ENCODE data around the gene LY9. TPM values are rescaled to one million over a fixed set of nuclear protein-coding genes. Genes with fewer than 3 reads are reported as not detected.

The LY9 gene
- polyA plus RNA-seq, 1 of the 3 experiments (the other 2 are of a cell fraction): not detected

GRCh38 chr1:160862203-160863060 is 66.5 kb downstream of the LY9 start, which contains the start of gene CD244:
Gene CD244, minus strand, starts transcription at chr1:160862887. Its CDS starts 210 bp downstream, at chr1:160862677.
- DNase-seq: no peak
- Histone ChIP-seq H3K4me2 (no peak within 1 kb of the TSS), H3F3A (replicated peaks; ENCODE audit: insufficient read depth) (no peaks in the 10 kb centered on the region), H3K9me2 (no peaks in the 10 kb centered on the region), H4K20me1 (ENCODE audit: insufficient read depth) (no peaks in the 10 kb centered on the region), H3K9me3 (no peaks in the 10 kb centered on the region), H3K27ac (ENCODE audit: low read depth in 2 of 2, low read length in 1 of 2) (no peak within 1 kb of the TSS), H3K9ac (no peak within 1 kb of the TSS), H3K79me2 (ENCODE audit: insufficient read depth) (no peaks in the 10 kb centered on the region), H3K27me3 (ENCODE audit: insufficient read depth) (no peaks in the 10 kb centered on the region; the same call in 1 of the 2 replicates), H3K36me3 (replicated peaks in 1 of 2; ENCODE audit: control insufficient read depth in 1 of 2, insufficient read depth in 2 of 2, low read length in 1 of 2) (no peaks in the 10 kb centered on the region), H2AFZ (ENCODE audit: low read depth) (no peak within 1 kb of the TSS), H3K4me3 (ENCODE audit: low read depth in 2 of 2, low read length in 1 of 2) (no peak within 1 kb of the TSS), H3K4me1 (ENCODE audit: control insufficient read depth in 1 of 2, insufficient read depth in 2 of 2, low read depth in 1 of 2, low read length in 1 of 2) (no peaks in the 10 kb centered on the region)
- ChIA-PET POLR2A (no interaction called here), CTCF (no interaction called here)
- WGBS (ENCODE audit: low lambda C conversion rate): 15% methylated on average over 6 of the region's 12 CpGs
- no peak for TF ChIP-seq NFIC (IDR thresholded peaks at IDR 0.05; ENCODE audit: borderline replicate concordance)

- Histone ChIP-seq H2AFZ (ENCODE audit: low read depth) (no peak overlapping the region), H3K9me3 (no peaks in the 10 kb centered on the region), H3K9me2 (no peaks in the 10 kb centered on the region), H3K36me3 (replicated peaks in 1 of 2; ENCODE audit: control insufficient read depth in 1 of 2, insufficient read depth in 2 of 2, low read length in 1 of 2) (no peaks in the 10 kb centered on the region), H3K27me3 (ENCODE audit: insufficient read depth) (no peaks in the 10 kb centered on the region; the same call in 1 of the 2 replicates), H3K4me1 (ENCODE audit: control insufficient read depth in 1 of 2, insufficient read depth in 2 of 2, low read depth in 1 of 2, low read length in 1 of 2) (no peaks in the 10 kb centered on the region), H3K4me3 (ENCODE audit: low read depth in 2 of 2, low read length in 1 of 2) (no peak overlapping the region), H3K27ac (ENCODE audit: low read depth in 2 of 2, low read length in 1 of 2) (no peak overlapping the region), H3F3A (replicated peaks; ENCODE audit: insufficient read depth) (no peaks in the 10 kb centered on the region), H3K9ac (no peak overlapping the region), H3K79me2 (ENCODE audit: insufficient read depth) (no peaks in the 10 kb centered on the region), H3K4me2 (no peak overlapping the region), H4K20me1 (ENCODE audit: insufficient read depth) (no peaks in the 10 kb centered on the region)
- TF ChIP-seq NFIC (IDR thresholded peaks at IDR 0.05; ENCODE audit: borderline replicate concordance) (no peak), FOXM1 (IDR thresholded peaks at IDR 0.05; ENCODE audit: low read depth) (no peak), ZBTB33 (IDR thresholded peaks at IDR 0.05; ENCODE audit: borderline replicate concordance, low read depth) (no peak), FOSL2 (IDR thresholded peaks at IDR 0.05; ENCODE audit: borderline replicate concordance, low read depth) (no peak), IRF3 (IDR thresholded peaks at IDR 0.05; ENCODE audit: low read depth, low read length) (no peak), YY1 (IDR thresholded peaks at IDR 0.05; ENCODE audit: low read depth) (no peak), POLR2AphosphoS5 (IDR thresholded peaks at IDR 0.05; ENCODE audit: low read depth, low read length) (no peak), RXRA (IDR thresholded peaks at IDR 0.05; ENCODE audit: borderline replicate concordance, low read depth) (no peak), SMC3 (IDR thresholded peaks at IDR 0.05; ENCODE audit: low read depth, low read length) (no peak)
- ChIA-PET POLR2A (no interaction called here), CTCF (no interaction called here)
- 15% methylated on average over 11 of the region's 11 CpGs for WGBS (ENCODE audit: low lambda C conversion rate)
- DNase-seq: no peak
Measured at GRCh38 chr1:160863061-160863773, 67.2 kb downstream of the LY9 start.

Measured in SK-N-SH (cell line).